Measurements from ENCODE around the gene TMPRSS12. TPM values are rescaled to one million over a fixed set of nuclear protein-coding genes. Genes with fewer than 3 reads are reported as not detected.

Gene TMPRSS12, protein sequence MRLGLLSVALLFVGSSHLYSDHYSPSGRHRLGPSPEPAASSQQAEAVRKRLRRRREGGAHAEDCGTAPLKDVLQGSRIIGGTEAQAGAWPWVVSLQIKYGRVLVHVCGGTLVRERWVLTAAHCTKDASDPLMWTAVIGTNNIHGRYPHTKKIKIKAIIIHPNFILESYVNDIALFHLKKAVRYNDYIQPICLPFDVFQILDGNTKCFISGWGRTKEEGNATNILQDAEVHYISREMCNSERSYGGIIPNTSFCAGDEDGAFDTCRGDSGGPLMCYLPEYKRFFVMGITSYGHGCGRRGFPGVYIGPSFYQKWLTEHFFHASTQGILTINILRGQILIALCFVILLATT
- total RNA-seq, result under 0.01 TPM in 1 of 2 replicates, not detected in the other

GRCh38 chr12:50842637-50843493 is at the start of gene TMPRSS12:
TSS of gene TMPRSS12 (plus strand) at chr12:50842926. CDS start at chr12:50842965, 39 bp downstream.

Small RNAs within 50 kb of the gene (small RNA-seq; reads per million reads assigned to genes)
- gene AC013244.2, result not detected
- not detected for gene RN7SL519P

Other genes with a start within 250 kb of the TMPRSS12 start
- 24.7 and 30.7 TPM in 2 replicates for gene ATF1, start 78.8 kb upstream of the TMPRSS12 start, total RNA-seq
- not detected in 2 replicates for gene HIGD1C, start 109.6 kb downstream of the TMPRSS12 start, total RNA-seq
- 32.6 and 37.0 TPM in 2 replicates for gene SLC11A2, start 183.5 kb downstream of the TMPRSS12 start, total RNA-seq
- 41.9 and 91.5 TPM in 2 replicates for gene LETMD1, start 205.4 kb downstream of the TMPRSS12 start, total RNA-seq
- gene CSRNP2, start 240.7 kb downstream of the TMPRSS12 start, total RNA-seq, result 27.1 and 31.4 TPM in 2 replicates

Data from placental epithelial cell (primary cell).